ENCODE results near the gene HPS3. TPM values are rescaled to one million over a fixed set of nuclear protein-coding genes. Genes with fewer than 3 reads are reported as not detected.
A peak's percentile ranks its signal among the peaks of the same experiment; 100 is the strongest.

HPS3 gene
- total RNA-seq, 1 donor from 2014 or later: 32.3 TPM

DNA sequence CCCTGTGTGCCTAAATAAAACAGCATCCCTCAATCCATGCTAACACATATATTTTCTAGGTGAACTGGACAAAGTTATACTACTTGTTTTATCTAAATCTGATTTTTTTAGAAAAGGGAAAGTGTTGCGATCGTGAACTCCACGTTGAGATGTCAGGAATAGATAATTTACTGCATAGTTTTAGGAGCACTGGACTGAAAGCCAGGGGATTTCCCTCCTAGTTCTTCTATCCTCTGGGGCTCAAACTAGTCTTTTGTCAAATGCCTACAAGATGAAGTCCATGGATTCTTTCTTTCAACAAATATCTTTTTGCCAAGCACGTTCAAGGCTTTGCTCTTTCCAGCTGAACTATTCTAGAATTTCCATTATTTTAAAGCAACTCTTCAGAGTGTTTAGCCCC is 617 bp upstream of the HPS3 start:
- peaks cover 16% of the 10 kb centered on the region for H3K27me3 ChIP-seq
- peak overlapping the region; percentile 64 for H3K4me3 ChIP-seq
- no peaks in the 10 kb centered on the region for H3F3A ChIP-seq (ENCODE audit: low read depth)
- no peak overlapping the region for H3K9ac ChIP-seq
- peaks cover 34% of the 10 kb centered on the region for H3K79me2 ChIP-seq (ENCODE audit: low read depth)
- H3K27ac Mint-ChIP-seq: peak overlapping the region; percentile 22
- no peaks in the 10 kb centered on the region for H4K20me1 ChIP-seq (ENCODE audit: low read depth)
- H3K4me1 Mint-ChIP-seq: peaks cover 25% of the 10 kb centered on the region
- peak overlapping the region; percentile 95 for H3K4me3 Mint-ChIP-seq
- H3K36me3 ChIP-seq: no peaks in the 10 kb centered on the region
- H3K4me1 ChIP-seq: no peaks in the 10 kb centered on the region
- H3K9me3 ChIP-seq (ENCODE audit: low read depth): no peaks in the 10 kb centered on the region
- H2AFZ ChIP-seq (replicated peaks): peak overlapping the region; percentile 75
- DNase-seq (ENCODE audit: low spot score): no peak
- TF ChIP-seq, protein P1, sequence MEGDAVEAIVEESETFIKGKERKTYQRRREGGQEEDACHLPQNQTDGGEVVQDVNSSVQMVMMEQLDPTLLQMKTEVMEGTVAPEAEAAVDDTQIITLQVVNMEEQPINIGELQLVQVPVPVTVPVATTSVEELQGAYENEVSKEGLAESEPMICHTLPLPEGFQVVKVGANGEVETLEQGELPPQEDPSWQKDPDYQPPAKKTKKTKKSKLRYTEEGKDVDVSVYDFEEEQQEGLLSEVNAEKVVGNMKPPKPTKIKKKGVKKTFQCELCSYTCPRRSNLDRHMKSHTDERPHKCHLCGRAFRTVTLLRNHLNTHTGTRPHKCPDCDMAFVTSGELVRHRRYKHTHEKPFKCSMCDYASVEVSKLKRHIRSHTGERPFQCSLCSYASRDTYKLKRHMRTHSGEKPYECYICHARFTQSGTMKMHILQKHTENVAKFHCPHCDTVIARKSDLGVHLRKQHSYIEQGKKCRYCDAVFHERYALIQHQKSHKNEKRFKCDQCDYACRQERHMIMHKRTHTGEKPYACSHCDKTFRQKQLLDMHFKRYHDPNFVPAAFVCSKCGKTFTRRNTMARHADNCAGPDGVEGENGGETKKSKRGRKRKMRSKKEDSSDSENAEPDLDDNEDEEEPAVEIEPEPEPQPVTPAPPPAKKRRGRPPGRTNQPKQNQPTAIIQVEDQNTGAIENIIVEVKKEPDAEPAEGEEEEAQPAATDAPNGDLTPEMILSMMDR (IDR thresholded peaks at IDR 0.05): no peak
- no peak for TF ChIP-seq EZH2 (IDR thresholded peaks at IDR 0.05)
- no peak for TF ChIP-seq EZH2phosphoT487 (IDR thresholded peaks at IDR 0.05)
- peaks cover 7% of the 10 kb centered on the region for H3K36me3 Mint-ChIP-seq
- H3K27ac ChIP-seq: no peak overlapping the region
- peak overlapping the region; percentile 83 for H3K4me2 ChIP-seq
- peaks cover 2% of the 10 kb centered on the region for H3K27me3 Mint-ChIP-seq (ENCODE audit: insufficient read depth, low read depth)
- no peaks in the 10 kb centered on the region for H3K9me3 Mint-ChIP-seq

DNA sequence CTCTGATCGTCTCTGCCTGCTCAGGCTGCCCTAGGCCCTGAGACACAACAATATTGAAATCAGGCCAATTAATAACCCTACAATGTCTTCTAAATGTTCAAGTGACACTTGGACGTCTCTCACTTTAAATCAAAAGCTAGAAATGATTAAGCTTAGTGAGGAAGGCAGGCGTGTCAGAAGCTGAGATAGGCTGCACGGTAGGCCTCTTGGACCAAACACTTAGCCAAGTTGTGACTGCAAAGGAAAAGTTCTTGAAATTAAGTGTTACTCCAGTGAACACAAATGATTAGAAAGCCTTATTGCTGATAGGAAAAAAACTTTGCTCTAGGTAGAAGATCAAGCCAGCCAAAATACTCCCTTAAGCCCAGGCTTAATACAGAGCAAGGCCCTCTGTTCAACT is 2.2 kb downstream of the HPS3 start:
- Histone ChIP-seq H3K9ac (no peak overlapping the region), H3K4me3 (no peak overlapping the region)

DNA sequence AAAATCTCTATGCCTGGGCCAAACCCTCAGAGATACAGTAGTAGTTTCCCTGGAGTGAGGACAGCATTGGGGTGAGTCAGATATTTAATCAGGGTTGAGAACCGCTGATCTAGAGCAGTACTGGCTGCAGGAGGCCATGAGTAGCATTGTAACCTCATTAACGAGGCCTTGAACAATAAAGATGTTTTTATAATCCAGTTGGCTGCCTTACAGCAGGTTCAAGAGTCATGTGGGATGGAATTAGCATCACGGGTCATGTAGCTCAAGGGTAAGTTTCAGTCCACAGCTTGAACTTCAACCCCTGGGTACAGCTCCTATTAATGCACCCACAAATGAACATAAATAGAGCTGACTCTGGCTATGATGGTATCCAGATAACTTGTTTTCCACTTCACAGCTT is 5.1 kb downstream of the HPS3 start:
- Histone ChIP-seq H4K20me1 (ENCODE audit: low read depth) (no peaks in the 10 kb centered on the region), H3K9me3 (ENCODE audit: low read depth) (no peaks in the 10 kb centered on the region), H3K27ac (no peak overlapping the region), H3F3A (ENCODE audit: low read depth) (no peaks in the 10 kb centered on the region), H3K27me3 (no peaks in the 10 kb centered on the region), H3K4me1 (no peaks in the 10 kb centered on the region), H3K4me3 (no peak overlapping the region), H3K36me3 (no peaks in the 10 kb centered on the region), H3K4me2 (no peak overlapping the region), H3K9ac (no peak overlapping the region), H3K79me2 (ENCODE audit: low read depth) (peaks cover 34% of the 10 kb centered on the region), H2AFZ (replicated peaks) (no peak overlapping the region)
- Mint-ChIP-seq H3K27ac (no peak overlapping the region), H3K27me3 (ENCODE audit: insufficient read depth, low read depth) (no peaks in the 10 kb centered on the region), H3K36me3 (peaks cover 7% of the 10 kb centered on the region), H3K4me3 (no peak overlapping the region), H3K9me3 (no peaks in the 10 kb centered on the region), H3K4me1 (peaks cover 22% of the 10 kb centered on the region)
- TF ChIP-seq EZH2phosphoT487 (IDR thresholded peaks at IDR 0.05) (no peak), EZH2 (IDR thresholded peaks at IDR 0.05) (no peak)
- TF ChIP-seq, protein P1 (IDR thresholded peaks at IDR 0.05): no peak
- no peak for DNase-seq (ENCODE audit: low spot score)

More for the DNA sequence above, 2.2 kb downstream of the HPS3 start:
- H3K36me3 Mint-ChIP-seq: peaks cover 7% of the 10 kb centered on the region
- TF ChIP-seq EZH2 (IDR thresholded peaks at IDR 0.05) (no peak), EZH2phosphoT487 (IDR thresholded peaks at IDR 0.05) (no peak)
- TF ChIP-seq, protein P1 (IDR thresholded peaks at IDR 0.05): no peak
- Histone ChIP-seq H3K27me3 (peaks cover 16% of the 10 kb centered on the region), H3K79me2 (ENCODE audit: low read depth) (peaks cover 34% of the 10 kb centered on the region), H3K9me3 (ENCODE audit: low read depth) (no peaks in the 10 kb centered on the region), H3K36me3 (no peaks in the 10 kb centered on the region), H3K4me1 (no peaks in the 10 kb centered on the region), H2AFZ (replicated peaks) (no peak overlapping the region), H3K4me2 (peak overlapping the region; percentile 5), H4K20me1 (ENCODE audit: low read depth) (no peaks in the 10 kb centered on the region), H3K27ac (no peak overlapping the region), H3F3A (ENCODE audit: low read depth) (no peaks in the 10 kb centered on the region)
- H3K27ac Mint-ChIP-seq: no peak overlapping the region
- peaks cover 2% of the 10 kb centered on the region for H3K27me3 Mint-ChIP-seq (ENCODE audit: insufficient read depth, low read depth)
- DNase-seq (ENCODE audit: low spot score): no peak
- H3K4me3 Mint-ChIP-seq: peak overlapping the region; percentile 95
- no peaks in the 10 kb centered on the region for H3K9me3 Mint-ChIP-seq
- peaks cover 25% of the 10 kb centered on the region for H3K4me1 Mint-ChIP-seq
